GM12891 (cell line): ENCODE results near the gene MED17.

ENCODE experiments used
- PAX5 ChIP-seq: IDR thresholded peaks from 2 replicates; pipeline ENCODE4 v1.6.1; 2011; ENCODE audit warnings: low read length, moderate library complexity, mild to moderate bottlenecking; ENCODE audit not compliant: insufficient read depth, severe bottlenecking
- POLR2A ChIP-seq: IDR thresholded peaks from 2 replicates; pipeline ENCODE4 v1.6.1; 2011; ENCODE audit warnings: low read depth, low read length, control low read depth
- POLR2AphosphoS5 ChIP-seq: IDR thresholded peaks from 2 replicates; pipeline ENCODE4 v1.6.1; 2011; ENCODE audit warnings: low read depth, low read length, control low read depth
- POU2F2 ChIP-seq: IDR thresholded peaks from 2 replicates; pipeline ENCODE4 v1.6.1; 2011; ENCODE audit warnings: low read depth, mild to moderate bottlenecking, control low read depth, low read length, moderate library complexity
- SPI1 ChIP-seq: IDR thresholded peaks from 2 replicates; pipeline ENCODE4 v1.6.1; 2011; ENCODE audit warnings: low read depth, low read length, control low read depth
- TAF1 ChIP-seq: IDR thresholded peaks from 2 replicates; pipeline ENCODE4 v1.6.1; 2011; ENCODE audit warnings: low read depth, low read length, control low read depth

- TF ChIP-seq TAF1, result no peak
- TF ChIP-seq SPI1, result no peak
- TF ChIP-seq POLR2A, result no peak
- no peak for TF ChIP-seq POLR2AphosphoS5
- TF ChIP-seq POU2F2, result no peak
- TF ChIP-seq PAX5, result no peak
Measured at GRCh38 chr11:93842034-93842433, 58.0 kb downstream of the MED17 start.
